Thyroid gland (tissue), 4 donors: ENCODE results near the gene PLPPR1.

Experiments
- CTCF ChIP-seq, 6 experiments: fragments of 200-600 bp in 3 of 6; fragments of 450-650 bp in 3 of 6; sonication (generic) in 3 of 6; IDR thresholded peaks; one replicate each; pipeline ENCODE4 v1.5.1; 2016 to 2019; ENCODE audit warnings: antibody characterized with exemption in 6 of 6, mild to moderate bottlenecking in 2 of 6, inconsistent platforms in 1 of 6, moderate library complexity in 1 of 6
- POLR2A ChIP-seq, 2 donors: fragments of 450-650 bp; IDR thresholded peaks; one replicate each; pipeline ENCODE4 v1.6.1; 2017; ENCODE audit warnings: antibody characterized with exemption in 2 of 2, mild to moderate bottlenecking in 2 of 2, moderate library complexity in 1 of 2

DNA sequence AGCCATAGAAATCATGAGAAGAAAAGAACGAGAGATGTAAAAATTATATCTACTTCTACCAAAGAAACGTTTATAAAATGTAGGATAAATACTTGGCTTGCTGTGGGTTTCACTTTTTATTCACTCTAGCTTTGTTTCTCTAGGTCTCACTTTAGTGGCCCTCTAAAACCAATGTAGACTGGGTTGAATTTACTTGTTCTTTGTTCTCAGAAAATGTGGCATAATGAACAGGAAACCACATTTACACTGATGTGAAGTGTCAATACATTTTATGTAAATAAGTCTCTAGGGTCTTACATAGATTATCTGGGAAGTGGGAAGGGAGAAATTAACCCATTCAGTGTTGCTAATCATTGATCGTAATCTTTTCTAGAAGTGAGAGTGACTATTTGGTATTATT is 58.9 kb downstream of the PLPPR1 start:
- TF ChIP-seq CTCF (IDR thresholded peaks at IDR 0.05), result no peak
- TF ChIP-seq POLR2A (IDR thresholded peaks at IDR 0.05), result no peak
